ENCODE results near the gene FLNC.

The FLNC gene

DNA sequence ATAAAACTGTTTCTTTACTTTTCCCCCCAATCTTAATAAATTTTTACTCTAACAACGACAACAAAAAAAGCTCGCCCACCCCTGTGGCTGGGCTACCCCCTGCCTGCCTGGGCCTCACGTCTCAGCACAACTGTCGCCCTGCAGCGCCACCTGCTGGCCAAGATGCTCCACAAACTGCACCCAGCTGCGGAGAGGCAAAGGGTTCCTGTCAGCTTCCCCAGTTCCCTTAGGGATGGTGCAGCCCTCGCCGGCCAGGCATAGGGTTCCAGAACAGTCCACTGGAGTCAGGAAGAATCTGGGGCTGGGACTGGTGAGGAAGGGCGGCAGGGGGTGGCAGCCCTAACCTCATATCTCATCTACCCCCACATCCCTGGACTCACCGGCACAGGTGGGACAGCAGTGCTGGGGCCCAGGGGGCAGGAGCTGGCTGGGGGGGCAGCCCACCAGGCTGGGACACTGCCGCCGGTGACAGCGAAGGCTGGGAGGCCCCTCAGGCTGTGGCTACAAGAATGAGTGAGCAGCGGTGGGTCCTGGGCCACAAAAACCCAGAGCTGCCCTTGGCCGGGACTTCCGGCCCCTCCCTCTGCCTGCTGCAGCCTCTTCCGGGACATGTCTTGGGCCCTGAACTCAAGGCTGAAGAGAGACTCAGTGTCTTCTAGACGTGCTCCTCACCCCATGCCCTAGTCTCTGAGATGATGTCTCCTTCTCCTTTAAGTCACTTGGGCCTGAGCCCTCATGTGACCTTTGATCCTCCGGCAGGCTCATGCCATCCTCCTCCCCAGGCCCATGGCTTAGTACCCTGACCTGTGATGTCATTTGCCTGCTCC, 53.6 kb downstream of the FLNC start:
- no peak overlapping the region for H3K27ac ChIP-seq
- TF ChIP-seq ZFX (IDR thresholded peaks at IDR 0.05; ENCODE audit: borderline replicate concordance) = no peak
- TF ChIP-seq, protein P1, sequence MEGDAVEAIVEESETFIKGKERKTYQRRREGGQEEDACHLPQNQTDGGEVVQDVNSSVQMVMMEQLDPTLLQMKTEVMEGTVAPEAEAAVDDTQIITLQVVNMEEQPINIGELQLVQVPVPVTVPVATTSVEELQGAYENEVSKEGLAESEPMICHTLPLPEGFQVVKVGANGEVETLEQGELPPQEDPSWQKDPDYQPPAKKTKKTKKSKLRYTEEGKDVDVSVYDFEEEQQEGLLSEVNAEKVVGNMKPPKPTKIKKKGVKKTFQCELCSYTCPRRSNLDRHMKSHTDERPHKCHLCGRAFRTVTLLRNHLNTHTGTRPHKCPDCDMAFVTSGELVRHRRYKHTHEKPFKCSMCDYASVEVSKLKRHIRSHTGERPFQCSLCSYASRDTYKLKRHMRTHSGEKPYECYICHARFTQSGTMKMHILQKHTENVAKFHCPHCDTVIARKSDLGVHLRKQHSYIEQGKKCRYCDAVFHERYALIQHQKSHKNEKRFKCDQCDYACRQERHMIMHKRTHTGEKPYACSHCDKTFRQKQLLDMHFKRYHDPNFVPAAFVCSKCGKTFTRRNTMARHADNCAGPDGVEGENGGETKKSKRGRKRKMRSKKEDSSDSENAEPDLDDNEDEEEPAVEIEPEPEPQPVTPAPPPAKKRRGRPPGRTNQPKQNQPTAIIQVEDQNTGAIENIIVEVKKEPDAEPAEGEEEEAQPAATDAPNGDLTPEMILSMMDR (IDR thresholded peaks at IDR 0.05) = peak; percentile 99

DNA sequence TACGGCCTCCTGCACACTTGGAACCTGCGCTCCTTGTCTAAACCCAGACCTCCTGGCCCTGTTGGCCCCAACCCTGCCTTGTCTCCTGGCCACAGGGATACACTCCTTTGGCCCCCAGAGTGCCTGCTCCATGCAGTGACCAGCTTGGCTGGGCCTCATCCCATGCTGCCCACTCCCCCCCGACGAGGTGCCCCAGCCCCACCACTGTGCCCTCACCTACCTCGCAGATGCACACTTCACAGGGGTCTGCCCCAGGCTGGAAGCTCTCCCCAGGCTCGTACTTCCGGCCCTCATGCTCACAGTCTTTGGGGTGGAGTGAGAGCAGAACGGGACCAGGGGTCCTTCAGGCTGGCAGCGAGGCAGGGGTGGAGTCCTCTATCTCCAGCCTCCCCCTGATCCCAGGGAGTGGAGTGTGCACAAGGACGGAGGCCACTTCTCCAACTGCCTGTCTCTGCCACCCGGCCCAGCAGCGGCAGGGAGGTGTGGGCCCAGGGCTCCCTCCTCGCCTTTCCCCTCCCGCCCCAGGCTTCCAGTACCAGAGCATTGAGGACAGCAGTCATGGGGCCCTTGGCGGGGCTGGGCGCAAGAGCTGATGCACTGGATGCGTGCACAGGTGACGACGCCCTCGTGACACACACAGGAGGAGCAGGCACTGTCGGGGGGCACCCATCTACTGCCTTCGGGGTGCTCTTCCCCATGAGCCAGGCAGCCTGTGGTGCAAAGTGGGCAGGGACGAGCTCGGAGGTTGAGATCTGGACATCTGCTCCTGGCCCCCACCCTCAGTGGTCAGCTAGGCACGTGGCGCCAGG, 54.6 kb downstream of the FLNC start:
- TF ChIP-seq, protein P1 (IDR thresholded peaks at IDR 0.05) = no peak
- no peak for TF ChIP-seq ZFX (IDR thresholded peaks at IDR 0.05; ENCODE audit: borderline replicate concordance)
- no peak overlapping the region for H3K27ac ChIP-seq

DNA sequence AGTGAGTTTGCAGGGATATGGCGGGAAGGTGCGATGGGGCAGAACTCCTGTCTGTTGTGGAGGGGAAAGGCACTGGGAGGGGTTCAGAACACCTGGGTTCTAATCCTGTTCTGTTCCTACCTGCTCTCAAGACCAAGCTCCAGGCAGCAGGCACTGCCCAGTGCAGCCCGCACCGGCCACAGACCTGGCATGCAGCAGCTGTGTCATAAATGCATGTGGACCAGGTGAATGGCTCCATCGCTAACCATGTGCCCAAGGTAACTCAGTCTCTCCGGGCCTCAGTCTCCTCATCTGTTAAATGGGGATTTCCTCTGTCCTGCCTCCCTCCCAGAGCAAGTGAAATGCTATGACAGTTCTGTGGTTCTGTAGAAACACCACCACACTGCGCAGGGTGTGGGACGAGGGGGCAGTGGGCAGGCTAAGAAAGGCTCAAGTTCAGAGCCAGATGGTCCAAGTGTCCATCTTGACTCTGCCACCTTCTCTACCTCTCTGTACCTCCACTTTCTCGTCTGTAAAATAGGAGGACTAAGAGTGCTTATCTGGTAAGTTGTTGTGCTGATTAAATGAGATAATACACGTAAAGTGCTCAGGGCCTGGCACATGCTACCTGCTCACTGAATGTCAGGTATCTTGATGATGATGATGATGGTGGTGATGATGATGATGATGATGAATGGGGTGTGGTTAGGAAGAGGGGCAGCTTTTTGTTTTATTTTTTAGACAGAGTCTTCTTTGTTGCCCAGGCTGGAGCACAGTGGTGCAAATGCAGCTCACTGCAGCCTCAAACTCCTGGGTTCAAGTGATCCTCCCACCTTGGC, 55.4 kb downstream of the FLNC start:
- TF ChIP-seq, protein P1 (IDR thresholded peaks at IDR 0.05) = no peak
- TF ChIP-seq ZFX (IDR thresholded peaks at IDR 0.05; ENCODE audit: borderline replicate concordance) = no peak

DNA sequence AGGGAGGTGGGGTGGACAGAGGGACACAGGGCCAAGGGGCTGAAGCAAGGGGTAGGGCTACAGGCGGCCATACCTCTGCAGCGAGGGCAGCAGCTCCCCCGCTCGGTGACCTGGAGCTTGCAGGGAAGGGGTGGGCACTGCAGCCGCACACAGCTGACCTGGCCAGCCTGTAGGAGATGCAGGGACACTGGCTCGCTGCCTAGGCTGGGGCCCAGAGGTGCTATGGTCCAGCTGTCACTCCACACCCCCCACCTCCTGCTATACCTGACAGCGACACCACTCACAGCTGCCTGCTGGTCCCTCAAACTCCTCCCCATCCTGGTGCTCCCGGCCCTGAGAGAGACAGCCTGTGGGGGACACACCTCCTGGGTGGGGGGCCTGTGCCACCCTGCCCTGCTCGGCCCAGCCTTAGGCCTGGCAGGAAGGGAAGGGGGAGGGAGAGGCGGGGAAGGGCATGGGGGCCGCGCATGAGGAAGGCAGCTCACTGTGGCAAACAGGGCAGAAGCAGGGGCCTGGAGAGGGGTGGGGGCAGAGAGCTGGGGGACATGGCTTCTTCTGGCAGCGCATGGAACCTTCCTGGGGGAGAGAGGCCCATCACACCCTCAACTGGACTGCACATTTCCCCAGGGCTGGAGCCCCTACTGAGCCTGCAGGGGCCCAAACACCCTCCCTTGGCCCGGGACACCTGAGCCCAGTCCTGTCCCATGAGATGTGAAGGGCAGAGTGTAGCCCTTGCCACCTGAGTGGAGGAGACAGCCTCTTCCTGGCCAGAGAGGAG, 56.4 kb downstream of the FLNC start:
- TF ChIP-seq ZFX (IDR thresholded peaks at IDR 0.05; ENCODE audit: borderline replicate concordance) = no peak
- TF ChIP-seq, protein P1 (IDR thresholded peaks at IDR 0.05) = no peak
- no peak overlapping the region for H3K27ac ChIP-seq

More for the DNA sequence above, 55.4 kb downstream of the FLNC start:
- no peak overlapping the region for H3K27ac ChIP-seq

DNA sequence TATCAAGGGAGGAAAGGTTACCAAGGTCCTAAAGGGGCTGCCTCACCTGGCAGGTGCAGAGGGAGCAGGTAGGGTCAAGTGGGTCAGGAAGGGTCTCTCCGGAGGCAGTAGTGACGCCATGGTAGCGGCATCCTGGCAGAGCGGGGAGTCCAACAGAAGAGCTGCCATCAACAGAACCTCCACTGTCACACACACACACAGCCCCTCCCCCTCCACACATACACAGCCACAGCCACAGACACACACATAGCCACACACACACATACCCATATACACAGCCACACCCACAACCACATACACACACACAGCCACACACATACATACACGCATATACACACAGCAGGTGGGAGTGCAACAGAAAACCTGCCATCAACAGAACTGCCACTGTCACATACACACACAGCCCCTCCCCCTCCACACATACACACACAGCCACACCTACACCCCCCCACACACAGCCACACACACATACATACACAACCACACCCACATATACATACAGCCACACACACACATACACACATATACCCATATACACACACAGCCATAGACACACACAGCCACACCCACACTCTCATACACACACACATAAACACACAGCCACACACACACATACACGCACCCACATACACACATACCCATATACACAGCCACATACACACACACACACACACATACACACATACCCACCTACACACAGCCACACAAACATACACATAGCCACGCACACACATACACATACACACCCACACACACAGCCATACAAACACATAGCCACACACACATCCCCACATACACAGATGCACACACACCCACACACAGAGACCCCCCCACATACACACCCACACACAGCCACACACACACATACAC, 57.2 kb downstream of the FLNC start:
- H3K27ac ChIP-seq = no peak overlapping the region
- TF ChIP-seq ZFX (IDR thresholded peaks at IDR 0.05; ENCODE audit: borderline replicate concordance) = no peak
- TF ChIP-seq, protein P1 (IDR thresholded peaks at IDR 0.05) = no peak

Data from 22Rv1 (cell line).